HepG2 (cell line): Measurements from ENCODE around the gene DDX50. TPM values are rescaled to one million over a fixed set of nuclear protein-coding genes. Genes with fewer than 3 reads are reported as not detected.

Experiments
- HMGXB3 ChIP-seq: sonication (generic); formaldehyde crosslinking; IDR thresholded peaks from 2 replicates; pipeline ENCODE4 v1.4.0; 2020; ENCODE audit warnings: missing genetic modification reagents, borderline replicate concordance
- HNRNPL ChIP-seq: fragments of 200-400 bp; formaldehyde crosslinking; IDR thresholded peaks from 2 replicates; pipeline ENCODE4 v1.6.1; 2017; ENCODE audit warnings: mild to moderate bottlenecking, low read depth, low read length
- MBNL3 ChIP-seq: fragments of 250-450 bp; sonication (Bioruptor Pico); conservative IDR thresholded peaks from 2 replicates; pipeline ENCODE4 v1.8.0; 2022; ENCODE audit warnings: mild to moderate bottlenecking, inconsistent platforms
- SAFB2 ChIP-seq: sonication (generic); formaldehyde crosslinking; IDR thresholded peaks from 2 replicates; pipeline ENCODE4 v1.5.1; 2020; ENCODE audit warnings: missing genetic modification reagents, low read depth, mild to moderate bottlenecking, borderline replicate concordance
- SNAPC4 ChIP-seq: sonication (generic); formaldehyde crosslinking; IDR thresholded peaks from 2 replicates; pipeline ENCODE4 v1.4.0; 2020; ENCODE audit warnings: mild to moderate bottlenecking, missing genetic modification reagents
- ZBTB3 ChIP-seq: sonication (generic); formaldehyde crosslinking; IDR thresholded peaks from 2 replicates; pipeline ENCODE4 v1.4.0; 2020; ENCODE audit warnings: low read depth, mild to moderate bottlenecking, moderate library complexity, missing genetic modification reagents, borderline replicate concordance
- ZBTB34 ChIP-seq: sonication (generic); formaldehyde crosslinking; IDR thresholded peaks from 2 replicates; pipeline ENCODE4 v1.8.0; 2022; ENCODE audit warnings: mild to moderate bottlenecking, missing genetic modification reagents
- ZNF362 ChIP-seq: sonication (generic); formaldehyde crosslinking; IDR thresholded peaks from 2 replicates; pipeline ENCODE4 v1.4.0; 2020; ENCODE audit warnings: missing genetic modification reagents, mild to moderate bottlenecking, borderline replicate concordance
- ZNF451 ChIP-seq: sonication (generic); formaldehyde crosslinking; IDR thresholded peaks from 2 replicates; pipeline ENCODE4 v1.5.0; 2020; ENCODE audit warnings: mild to moderate bottlenecking, missing genetic modification reagents
- ZNF800 ChIP-seq: sonication (generic); formaldehyde crosslinking; IDR thresholded peaks from 2 replicates; pipeline ENCODE4 v1.4.0; 2020; ENCODE audit warnings: missing genetic modification reagents
- ZNF883 ChIP-seq: sonication (generic); formaldehyde crosslinking; IDR thresholded peaks from 2 replicates; pipeline ENCODE4 v1.5.1; 2020; ENCODE audit warnings: mild to moderate bottlenecking, missing genetic modification reagents; ENCODE audit errors: not compliant biosample characterization
- ZZZ3 ChIP-seq: sonication (generic); formaldehyde crosslinking; IDR thresholded peaks from 2 replicates; pipeline ENCODE4 v1.4.0; 2020; ENCODE audit warnings: missing genetic modification reagents, mild to moderate bottlenecking, borderline replicate concordance
- polyA plus RNA-seq, 8 experiments: library from polyadenylated mRNA; depleted of rRNA in 3 of 8; stranded (reverse) in 7 of 8; unstranded in 1 of 8; fragments of >200 nt; fragmentation: Illumina TruSeq in 4 of 8; extraction: Trizol in 4 of 8; gene quantifications; 2 replicates each; pipeline versions ENCODE4 v1.2.1 to v1.2.3, GENCODE V29; 2011 to 2016; ENCODE audit warnings: low read depth in 4 of 8, missing spikeins in 1 of 8, mixed read lengths in 1 of 8; ENCODE audit not compliant: insufficient read depth in 1 of 8
- total RNA-seq, 5 experiments: library from RNA; depleted of rRNA; stranded (reverse); fragments of >200 nt; fragmentation: Illumina TruSeq; extraction: Trizol; gene quantifications; 2 replicates each; pipeline ENCODE4 v1.2.3, GENCODE V29; 2016; ENCODE audit warnings: low read depth in 1 of 5

Gene DDX50
- total and polyA plus RNA-seq, 2 of the 13 experiments (the other 11 are each of a cell fraction or from before 2014, with no cell fraction given), result 19.0 to 38.2 TPM

GRCh38 chr10:68955832-68956532 lies 54.9 kb downstream of the DDX50 start, which contains the start of gene DDX21 (continued):
- TF ChIP-seq ZBTB3 (CRISPR knock-in tag), result 0 out of 2 replicates have a peak, but pooled peaks have one; percentile 19
- no peak for TF ChIP-seq ZBTB34 (CRISPR knock-in tag)
- TF ChIP-seq SAFB2 (CRISPR knock-in tag), result peak; percentile 79
- TF ChIP-seq SNAPC4 (CRISPR knock-in tag), result 0 out of 2 replicates have a peak, but pooled peaks have one; percentile 41
- TF ChIP-seq ZNF362, result 0 out of 2 replicates have a peak, but pooled peaks have one; percentile 20
- TF ChIP-seq HNRNPL, result 0 out of 2 replicates have a peak, but pooled peaks have one; percentile 18
- TF ChIP-seq ZZZ3 (CRISPR knock-in tag), result peak; percentile 87; the same call in 1 of the 2 replicates
- peak; percentile 23; the same call in 1 of the 2 replicates for TF ChIP-seq ZNF800 (CRISPR knock-in tag)
- no peak for TF ChIP-seq ZNF451 (CRISPR knock-in tag)
- TF ChIP-seq HMGXB3 (CRISPR knock-in tag), result 0 out of 2 replicates have a peak, but pooled peaks have one; percentile 62
- no peak for TF ChIP-seq MBNL3
- TF ChIP-seq ZNF883 (CRISPR knock-in tag), result peak; percentile 73
